ENCODE results near the gene TEN1. TPM values are rescaled to one million over a fixed set of nuclear protein-coding genes. Genes with fewer than 3 reads are reported as not detected.

The TEN1 gene
- total RNA-seq, 4 donors from 2014 or later: 4.6 to 11.3 (median 10.7) TPM

- H3K4me3 ChIP-seq: no peak overlapping the region
- TF ChIP-seq POLR2A (IDR thresholded peaks at IDR 0.05; ENCODE audit: low read depth) (no peak), POLR2AphosphoS5 (IDR thresholded peaks at IDR 0.05) (no peak), CTCF (IDR thresholded peaks at IDR 0.05) (no peak), EP300 (IDR thresholded peaks at IDR 0.05) (no peak)
- no peak overlapping the region for H3K27ac ChIP-seq (replicated peaks in 1 of 4)
- 79% methylated on average over 2 of the region's 2 CpGs for WGBS
- peaks cover 8 to 11% (median 9%) of the 10 kb centered on the region in 4 donors for H3K4me1 ChIP-seq
- no peaks in the 10 kb centered on the region for H3K27me3 ChIP-seq
- H3K9me3 ChIP-seq: no peaks in the 10 kb centered on the region
- DNase-seq (ENCODE audit: extremely low spot score): no peak
- peaks cover 31 to 69% (median 59%) of the 10 kb centered on the region in 4 donors for H3K36me3 ChIP-seq
- intact Hi-C loops (cut with DNase I): no loop called here
Measured at GRCh38 chr17:75945211-75945610, 33.8 kb upstream of the TEN1 start.

GRCh38 chr17:75950421-75950820 is 28.6 kb upstream of the TEN1 start:
- no peak for DNase-seq (ENCODE audit: extremely low spot score)
- Histone ChIP-seq H3K4me3 (no peak overlapping the region), H3K27ac (replicated peaks in 1 of 4) (no peak overlapping the region), H3K9me3 (no peaks in the 10 kb centered on the region), H3K4me1 (no peaks in the 10 kb centered on the region), H3K36me3 (peaks cover 79 to 98% (median 97%) of the 10 kb centered on the region in 4 donors), H3K27me3 (no peaks in the 10 kb centered on the region)
- no peak for TF ChIP-seq POLR2A (IDR thresholded peaks at IDR 0.05; ENCODE audit: low read depth)
- no peak for TF ChIP-seq CTCF (IDR thresholded peaks at IDR 0.05)
- TF ChIP-seq POLR2AphosphoS5 (IDR thresholded peaks at IDR 0.05): no peak
- no peak for TF ChIP-seq EP300 (IDR thresholded peaks at IDR 0.05)
- 76% methylated on average over 6 of the region's 6 CpGs for WGBS
- intact Hi-C loops (cut with DNase I): no loop called here

GRCh38 chr17:75950855-75951554 is 28.0 kb upstream of the TEN1 start:
- Histone ChIP-seq H3K4me1 (no peaks in the 10 kb centered on the region), H3K36me3 (peaks cover 84 to 100% (median 98%) of the 10 kb centered on the region in 4 donors), H3K4me3 (no peak overlapping the region), H3K27ac (replicated peaks in 1 of 4) (no peak overlapping the region), H3K9me3 (no peaks in the 10 kb centered on the region), H3K27me3 (no peaks in the 10 kb centered on the region)
- TF ChIP-seq EP300 (IDR thresholded peaks at IDR 0.05) (no peak), POLR2AphosphoS5 (IDR thresholded peaks at IDR 0.05) (no peak)
- no peak for DNase-seq (ENCODE audit: extremely low spot score)
- intact Hi-C loops (cut with DNase I): no loop called here
- whole genome bisulfite sequencing: 73% methylated on average over 8 of the region's 8 CpGs

- Histone ChIP-seq H3K27me3 (no peaks in the 10 kb centered on the region), H3K4me1 (peaks cover 0 to 17% (median 5%) of the 10 kb centered on the region in 4 donors), H3K36me3 (peaks cover 15 to 54% (median 42%) of the 10 kb centered on the region in 4 donors), H3K27ac (replicated peaks in 1 of 4) (no peak overlapping the region), H3K9me3 (no peaks in the 10 kb centered on the region), H3K4me3 (no peak overlapping the region)
- no peak for TF ChIP-seq CTCF (IDR thresholded peaks at IDR 0.05)
- TF ChIP-seq EP300 (IDR thresholded peaks at IDR 0.05): no peak
- no peak for TF ChIP-seq POLR2AphosphoS5 (IDR thresholded peaks at IDR 0.05)
- no peak for TF ChIP-seq POLR2A (IDR thresholded peaks at IDR 0.05; ENCODE audit: low read depth)
- 72% methylated on average over 8 of the region's 8 CpGs for WGBS
- DNase-seq (ENCODE audit: extremely low spot score): no peak
- intact Hi-C loops (cut with DNase I): no loop called here
Measured at GRCh38 chr17:75959051-75959838, 19.8 kb upstream of the TEN1 start.

- TF ChIP-seq EP300 (IDR thresholded peaks at IDR 0.05): no peak
- no peak for TF ChIP-seq POLR2AphosphoS5 (IDR thresholded peaks at IDR 0.05)
- TF ChIP-seq CTCF (IDR thresholded peaks at IDR 0.05): no peak
- no peak for TF ChIP-seq POLR2A (IDR thresholded peaks at IDR 0.05; ENCODE audit: low read depth)
- H3K27me3 ChIP-seq: no peaks in the 10 kb centered on the region
- intact Hi-C loops (cut with DNase I): no loop called here
- no peak overlapping the region for H3K4me3 ChIP-seq
- no peak overlapping the region for H3K27ac ChIP-seq (replicated peaks in 1 of 4)
- H3K9me3 ChIP-seq: no peaks in the 10 kb centered on the region
- peaks cover 0 to 17% (median 5%) of the 10 kb centered on the region in 4 donors for H3K4me1 ChIP-seq
- 95% methylated on average over 11 of the region's 11 CpGs for WGBS
- no peak for DNase-seq (ENCODE audit: extremely low spot score)
- peaks cover 10 to 46% (median 36%) of the 10 kb centered on the region in 4 donors for H3K36me3 ChIP-seq
Measured at GRCh38 chr17:75959839-75960511, 19.1 kb upstream of the TEN1 start.

Data from esophagus muscularis mucosa (tissue), 4 donors.